ENCODE measurements around the gene TAP2. TPM values are rescaled to one million over a fixed set of nuclear protein-coding genes. Genes with fewer than 3 reads are reported as not detected.

Gene TAP2
- total RNA-seq, 1 donor from 2014 or later, result 24.2 TPM

GRCh38 chr6:32830017-32830416 lies 8.5 kb downstream of the TAP2 start:
- Mint-ChIP-seq H3K4me1 (peaks cover 6% of the 10 kb centered on the region), H3K27ac (no peak overlapping the region), H3K9me3 (no peaks in the 10 kb centered on the region), H3K36me3 (peaks cover 17% of the 10 kb centered on the region), H3K4me3 (no peak overlapping the region), H3K27me3 (ENCODE audit: low read depth) (peaks cover 3% of the 10 kb centered on the region)
- no peak for TF ChIP-seq CTCF (IDR thresholded peaks at IDR 0.05; ENCODE audit: unreplicated experiment)
- no peak for DNase-seq (ENCODE audit: low spot score in 2 of 2, unreplicated experiment in 2 of 2)

GRCh38 chr6:32829495-32829894 lies 9.0 kb downstream of the TAP2 start:
- no peak for TF ChIP-seq CTCF (IDR thresholded peaks at IDR 0.05; ENCODE audit: unreplicated experiment)
- no peak overlapping the region for H3K4me3 Mint-ChIP-seq

GRCh38 chr6:32827025-32827424 lies 11.5 kb downstream of the TAP2 start:
- Mint-ChIP-seq H3K9me3 (no peaks in the 10 kb centered on the region), H3K36me3 (peaks cover 7% of the 10 kb centered on the region), H3K4me3 (no peak overlapping the region), H3K4me1 (peaks cover 6% of the 10 kb centered on the region), H3K27ac (no peak overlapping the region), H3K27me3 (ENCODE audit: low read depth) (peaks cover 3% of the 10 kb centered on the region)
- no peak for TF ChIP-seq CTCF (IDR thresholded peaks at IDR 0.05; ENCODE audit: unreplicated experiment)
- no peak for DNase-seq (ENCODE audit: low spot score in 2 of 2, unreplicated experiment in 2 of 2)

More at GRCh38 chr6:32829495-32829894, 9.0 kb downstream of the TAP2 start:
- H3K4me1 Mint-ChIP-seq, result peaks cover 6% of the 10 kb centered on the region
- no peak for DNase-seq (ENCODE audit: low spot score in 2 of 2, unreplicated experiment in 2 of 2)
- H3K27ac Mint-ChIP-seq, result no peak overlapping the region
- H3K9me3 Mint-ChIP-seq, result no peaks in the 10 kb centered on the region
- peaks cover 14% of the 10 kb centered on the region for H3K36me3 Mint-ChIP-seq
- H3K27me3 Mint-ChIP-seq (ENCODE audit: low read depth), result peaks cover 3% of the 10 kb centered on the region

GRCh38 chr6:32825966-32826365 lies 12.6 kb downstream of the TAP2 start:
- Mint-ChIP-seq H3K4me3 (no peak overlapping the region), H3K9me3 (no peaks in the 10 kb centered on the region), H3K4me1 (peaks cover 6% of the 10 kb centered on the region), H3K27ac (no peak overlapping the region), H3K27me3 (ENCODE audit: low read depth) (peaks cover 3% of the 10 kb centered on the region), H3K36me3 (peaks cover 7% of the 10 kb centered on the region)
- TF ChIP-seq CTCF (IDR thresholded peaks at IDR 0.05; ENCODE audit: unreplicated experiment), result no peak
- DNase-seq (ENCODE audit: low spot score in 2 of 2, unreplicated experiment in 2 of 2), result no peak

GRCh38 chr6:32819729-32820128 lies 18.8 kb downstream of the TAP2 start:
- Mint-ChIP-seq H3K4me3 (no peak overlapping the region), H3K27me3 (ENCODE audit: low read depth) (peaks cover 6% of the 10 kb centered on the region), H3K4me1 (peaks cover 2% of the 10 kb centered on the region), H3K27ac (no peak overlapping the region), H3K9me3 (peaks cover 4% of the 10 kb centered on the region), H3K36me3 (no peaks in the 10 kb centered on the region)
- DNase-seq (ENCODE audit: low spot score in 2 of 2, unreplicated experiment in 2 of 2), result no peak
- no peak for TF ChIP-seq CTCF (IDR thresholded peaks at IDR 0.05; ENCODE audit: unreplicated experiment)

- Mint-ChIP-seq H3K4me3 (no peak overlapping the region), H3K4me1 (peaks cover 2% of the 10 kb centered on the region), H3K27me3 (ENCODE audit: low read depth) (peaks cover 6% of the 10 kb centered on the region), H3K9me3 (peaks cover 4% of the 10 kb centered on the region), H3K36me3 (no peaks in the 10 kb centered on the region), H3K27ac (no peak overlapping the region)
- TF ChIP-seq CTCF (IDR thresholded peaks at IDR 0.05; ENCODE audit: unreplicated experiment), result no peak
- no peak for DNase-seq (ENCODE audit: low spot score in 2 of 2, unreplicated experiment in 2 of 2)
Measured at GRCh38 chr6:32818867-32819266, 19.7 kb downstream of the TAP2 start.

All from mesothelial cell of epicardium (in vitro differentiated cells).